ENCODE measurements around the gene EDEM3.

DNA sequence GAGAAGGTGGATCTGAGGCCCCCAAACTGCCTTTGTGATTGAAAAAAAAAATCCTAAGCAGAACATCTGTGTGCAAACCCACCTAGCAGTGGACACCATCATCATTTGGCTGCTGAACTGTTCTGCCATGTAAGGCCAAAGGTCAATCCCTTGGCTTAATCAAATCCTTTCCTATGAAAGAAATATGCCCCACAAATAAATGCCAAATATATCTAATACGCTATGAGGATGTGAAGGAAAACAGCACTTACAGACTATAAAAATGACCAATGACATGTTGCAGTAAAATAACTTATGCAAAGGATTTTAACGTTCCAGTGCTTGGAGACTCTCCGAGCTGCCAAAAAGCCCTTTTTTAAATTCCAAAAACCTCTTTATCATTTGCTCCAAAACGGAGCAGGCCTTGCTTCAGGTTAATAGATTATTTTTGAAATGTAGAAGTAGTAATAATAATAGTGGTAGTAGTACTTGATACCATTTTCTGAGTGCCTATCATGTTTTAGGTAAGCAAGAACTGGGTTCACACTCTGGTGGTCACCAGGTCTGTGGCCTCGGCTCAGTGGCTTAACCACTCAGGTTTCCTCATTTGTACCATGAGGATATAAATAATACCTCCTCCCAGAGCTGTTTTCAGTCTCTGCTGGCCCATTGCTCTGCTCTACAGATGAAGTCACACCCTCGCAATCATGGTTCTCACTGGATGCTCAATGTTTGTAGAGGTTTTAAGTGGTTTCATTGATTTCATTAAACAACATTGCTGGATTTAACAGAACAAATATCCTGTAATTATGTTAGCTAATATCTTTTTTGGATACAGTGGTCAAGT lies 47.9 kb upstream of the EDEM3 start:
- TF ChIP-seq, protein P1, sequence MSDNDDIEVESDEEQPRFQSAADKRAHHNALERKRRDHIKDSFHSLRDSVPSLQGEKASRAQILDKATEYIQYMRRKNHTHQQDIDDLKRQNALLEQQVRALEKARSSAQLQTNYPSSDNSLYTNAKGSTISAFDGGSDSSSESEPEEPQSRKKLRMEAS (IDR thresholded peaks at IDR 0.05) = peak; percentile 32
- TF ChIP-seq, protein P2, sequence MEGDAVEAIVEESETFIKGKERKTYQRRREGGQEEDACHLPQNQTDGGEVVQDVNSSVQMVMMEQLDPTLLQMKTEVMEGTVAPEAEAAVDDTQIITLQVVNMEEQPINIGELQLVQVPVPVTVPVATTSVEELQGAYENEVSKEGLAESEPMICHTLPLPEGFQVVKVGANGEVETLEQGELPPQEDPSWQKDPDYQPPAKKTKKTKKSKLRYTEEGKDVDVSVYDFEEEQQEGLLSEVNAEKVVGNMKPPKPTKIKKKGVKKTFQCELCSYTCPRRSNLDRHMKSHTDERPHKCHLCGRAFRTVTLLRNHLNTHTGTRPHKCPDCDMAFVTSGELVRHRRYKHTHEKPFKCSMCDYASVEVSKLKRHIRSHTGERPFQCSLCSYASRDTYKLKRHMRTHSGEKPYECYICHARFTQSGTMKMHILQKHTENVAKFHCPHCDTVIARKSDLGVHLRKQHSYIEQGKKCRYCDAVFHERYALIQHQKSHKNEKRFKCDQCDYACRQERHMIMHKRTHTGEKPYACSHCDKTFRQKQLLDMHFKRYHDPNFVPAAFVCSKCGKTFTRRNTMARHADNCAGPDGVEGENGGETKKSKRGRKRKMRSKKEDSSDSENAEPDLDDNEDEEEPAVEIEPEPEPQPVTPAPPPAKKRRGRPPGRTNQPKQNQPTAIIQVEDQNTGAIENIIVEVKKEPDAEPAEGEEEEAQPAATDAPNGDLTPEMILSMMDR (IDR thresholded peaks at IDR 0.05; ENCODE audit: low read depth, low read length, missing input control) = no peak
- TF ChIP-seq RAD21 (IDR thresholded peaks at IDR 0.05) = no peak

Measured in liver (tissue), 3 donors.